Measurements from ENCODE around the gene TBPL2.
"Not testable (repeated sequence)": the region's sequence is repeated elsewhere in the genome, so short reads cannot be mapped to it uniquely, and the experiment has no call there.

The TBPL2 gene

GRCh38 chr14:55446127-55446736 lies 5.8 kb upstream of the TBPL2 start:
- DNase-seq (ENCODE audit: insufficient read length, low spot score) (peak; percentile 37), FAIRE-seq (no peak)

GRCh38 chr14:55441286-55441685 lies 870 bp upstream of the TBPL2 start:
- DNase-seq (ENCODE audit: insufficient read length, low spot score): no peak
- FAIRE-seq: no peak

GRCh38 chr14:55438066-55438683 lies 2.2 kb downstream of the TBPL2 start:
- DNase-seq (ENCODE audit: insufficient read length, low spot score) (no peak), FAIRE-seq (peak; percentile 63)

GRCh38 chr14:55436931-55437330 lies 3.5 kb downstream of the TBPL2 start:
- DNase-seq (ENCODE audit: insufficient read length, low spot score) (no peak), FAIRE-seq (no peak)

GRCh38 chr14:55436519-55436918 lies 3.9 kb downstream of the TBPL2 start:
- DNase-seq (ENCODE audit: insufficient read length, low spot score): no peak
- FAIRE-seq: no peak

- no peak for DNase-seq (ENCODE audit: insufficient read length, low spot score)
- FAIRE-seq: no peak
Observed at GRCh38 chr14:55434805-55435174, 5.6 kb downstream of the TBPL2 start.

GRCh38 chr14:55433880-55434804 lies 6.3 kb downstream of the TBPL2 start:
- DNase-seq (ENCODE audit: insufficient read length, low spot score) (no peak), FAIRE-seq (peak; percentile 21)

GRCh38 chr14:55432628-55433027 lies 7.8 kb downstream of the TBPL2 start:
- FAIRE-seq: no peak
- no peak for DNase-seq (ENCODE audit: insufficient read length, low spot score)

GRCh38 chr14:55430024-55430690 lies 10.3 kb downstream of the TBPL2 start:
- FAIRE-seq (peak; percentile 66), DNase-seq (ENCODE audit: insufficient read length, low spot score) (no peak)

- no peak for FAIRE-seq
- no peak for DNase-seq (ENCODE audit: insufficient read length, low spot score)
Observed at GRCh38 chr14:55427439-55427838, 13.0 kb downstream of the TBPL2 start.

GRCh38 chr14:55426891-55427290 lies 13.5 kb downstream of the TBPL2 start:
- DNase-seq (ENCODE audit: insufficient read length, low spot score) (no peak), FAIRE-seq (no peak)

- no peak for FAIRE-seq
- DNase-seq (ENCODE audit: insufficient read length, low spot score): no peak
Observed at GRCh38 chr14:55425091-55425490, 15.3 kb downstream of the TBPL2 start.

GRCh38 chr14:55423969-55424368 lies 16.4 kb downstream of the TBPL2 start:
- FAIRE-seq: no peak

GRCh38 chr14:55422338-55422737 lies 18.1 kb downstream of the TBPL2 start:
- DNase-seq (ENCODE audit: insufficient read length, low spot score); FAIRE-seq: not testable (repeated sequence)

More at GRCh38 chr14:55423969-55424368, 16.4 kb downstream of the TBPL2 start:
- no peak for DNase-seq (ENCODE audit: insufficient read length, low spot score)

GRCh38 chr14:55419663-55420062 lies 20.8 kb downstream of the TBPL2 start:
- no peak for DNase-seq (ENCODE audit: insufficient read length, low spot score)
- no peak for FAIRE-seq

- FAIRE-seq: no peak
- DNase-seq (ENCODE audit: insufficient read length, low spot score): no peak
Observed at GRCh38 chr14:55418411-55418810, 22.0 kb downstream of the TBPL2 start.

- FAIRE-seq: no peak
Observed at GRCh38 chr14:55417955-55418354, 22.5 kb downstream of the TBPL2 start.

GRCh38 chr14:55416866-55417265 lies 23.6 kb downstream of the TBPL2 start:
- DNase-seq (ENCODE audit: insufficient read length, low spot score): no peak
- FAIRE-seq: peak; percentile 18

More at GRCh38 chr14:55417955-55418354, 22.5 kb downstream of the TBPL2 start:
- no peak for DNase-seq (ENCODE audit: insufficient read length, low spot score)

- DNase-seq (ENCODE audit: insufficient read length, low spot score) (no peak), FAIRE-seq (no peak)
Observed at GRCh38 chr14:55414551-55414950, 25.9 kb downstream of the TBPL2 start.

GRCh38 chr14:55412676-55413075 lies 27.7 kb downstream of the TBPL2 start:
- no peak for FAIRE-seq
- no peak for DNase-seq (ENCODE audit: insufficient read length, low spot score)

Data from GM19239 (cell line).